Heart left ventricle (tissue), 13 donors: Measurements from ENCODE around the gene MAPK8IP1.

Source experiments
- POLR2A ChIP-seq, 2 donors: fragments of 450-650 bp; IDR thresholded peaks; one replicate each; pipeline ENCODE4 v1.6.1; 2017; ENCODE audit warnings: antibody characterized with exemption in 2 of 2, mild to moderate bottlenecking in 2 of 2, moderate library complexity in 2 of 2
- TF ChIP-seq, protein P1 (sequence below), 12 donors: fragments of 200-600 bp; sonication (generic) in 4 of 12; IDR thresholded peaks; one replicate each; pipeline versions ENCODE4 v1.5.0 to v1.8.0; 2018 to 2022; ENCODE audit warnings: antibody characterized with exemption in 12 of 12, mild to moderate bottlenecking in 5 of 12
- donor health status: ischemic (EF 13 %, LVEDD 7.1; RV severe dilation, severe dysfunction).
- donor health status: DM: no; HTN: yes; CAD: no.
- donor health status: DM: no; HTN: no; CAD: no.
- donor health status: ischemic (EF 25% LVEDD 6.9; RV normal size, moderate dysfunction).
- donor health status: ischemic (EF 25% LVEDD 5.7; RV mildly dilated, moderate dysfunction).
- donor health status: ischemic (EF 35%, LVEDD 5.7; RV mildly dilated, moderate dysfunction).
- donor health status: nonischemic (EF 11% LVEDD 7.7; RV severe dilation, severe dysfunction).
- donor health status: DM: yes; HTN: yes; CAD: no.
- donor health status: PGD.
- donor health status: ischemic (EF 29% LVEDD 5.4; RV normal size, mild dysfunction).
- donor health status: nonischemic (EF 23%, LVEDD 6.1; RV moderate dilation, normal function).

DNA sequence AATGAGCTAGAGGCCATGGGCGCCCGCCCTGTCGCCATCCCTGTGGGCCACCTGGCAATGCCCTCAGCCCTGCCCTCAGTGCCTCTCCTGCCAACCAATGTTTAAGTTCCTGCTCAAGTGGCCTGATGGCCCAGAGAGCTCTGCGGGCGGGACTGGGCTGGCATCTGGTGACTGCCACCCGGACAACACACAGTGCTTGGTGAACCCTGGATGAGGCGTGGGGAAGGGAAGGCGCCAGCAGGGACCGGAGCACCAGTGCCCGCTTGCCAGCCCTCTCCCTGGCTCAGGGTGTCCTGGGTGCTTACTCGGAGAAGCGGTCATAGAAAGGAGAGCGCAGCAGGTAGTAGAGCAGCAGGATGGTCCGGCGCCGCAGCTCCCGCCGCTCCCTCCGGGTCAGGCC is 28.1 kb downstream of the MAPK8IP1 start:
- TF ChIP-seq, protein P1, sequence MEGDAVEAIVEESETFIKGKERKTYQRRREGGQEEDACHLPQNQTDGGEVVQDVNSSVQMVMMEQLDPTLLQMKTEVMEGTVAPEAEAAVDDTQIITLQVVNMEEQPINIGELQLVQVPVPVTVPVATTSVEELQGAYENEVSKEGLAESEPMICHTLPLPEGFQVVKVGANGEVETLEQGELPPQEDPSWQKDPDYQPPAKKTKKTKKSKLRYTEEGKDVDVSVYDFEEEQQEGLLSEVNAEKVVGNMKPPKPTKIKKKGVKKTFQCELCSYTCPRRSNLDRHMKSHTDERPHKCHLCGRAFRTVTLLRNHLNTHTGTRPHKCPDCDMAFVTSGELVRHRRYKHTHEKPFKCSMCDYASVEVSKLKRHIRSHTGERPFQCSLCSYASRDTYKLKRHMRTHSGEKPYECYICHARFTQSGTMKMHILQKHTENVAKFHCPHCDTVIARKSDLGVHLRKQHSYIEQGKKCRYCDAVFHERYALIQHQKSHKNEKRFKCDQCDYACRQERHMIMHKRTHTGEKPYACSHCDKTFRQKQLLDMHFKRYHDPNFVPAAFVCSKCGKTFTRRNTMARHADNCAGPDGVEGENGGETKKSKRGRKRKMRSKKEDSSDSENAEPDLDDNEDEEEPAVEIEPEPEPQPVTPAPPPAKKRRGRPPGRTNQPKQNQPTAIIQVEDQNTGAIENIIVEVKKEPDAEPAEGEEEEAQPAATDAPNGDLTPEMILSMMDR (IDR thresholded peaks at IDR 0.05): no peak
- no peak for TF ChIP-seq POLR2A (IDR thresholded peaks at IDR 0.05)
